HepG2 (cell line): Measurements from ENCODE around the gene MIF4GD. TPM values are rescaled to one million over a fixed set of nuclear protein-coding genes. Genes with fewer than 3 reads are reported as not detected.
A peak's percentile ranks its signal among the peaks of the same experiment; 100 is the strongest.

ENCODE experiments used
- ARID3A ChIP-seq: IDR thresholded peaks from 2 replicates; pipeline ENCODE4 v1.6.1; 2012; ENCODE audit warnings: low read depth, low read length, improper control_type of control experiment
- HNF1A ChIP-seq, 2 experiments: sonication (generic) in 1 of 2; formaldehyde crosslinking in 1 of 2; IDR thresholded peaks; 2 replicates each; pipeline versions ENCODE4 v1.4.0 to v1.6.1; 2016 to 2020; ENCODE audit warnings: borderline replicate concordance in 1 of 2, low read depth in 1 of 2, mild to moderate bottlenecking in 1 of 2, missing genetic modification reagents in 1 of 2
- HOXA3 ChIP-seq: sonication (generic); formaldehyde crosslinking; IDR thresholded peaks from 2 replicates; pipeline ENCODE4 v1.5.0; 2020; ENCODE audit warnings: missing genetic modification reagents
- NRL ChIP-seq: sonication (generic); formaldehyde crosslinking; IDR thresholded peaks from 2 replicates; pipeline ENCODE4 v1.5.0; 2020; ENCODE audit warnings: missing genetic modification reagents, mild to moderate bottlenecking, moderate library complexity, borderline replicate concordance
- PATZ1 ChIP-seq: sonication (generic); formaldehyde crosslinking; IDR thresholded peaks from 2 replicates; pipeline ENCODE4 v1.4.0; 2020; ENCODE audit warnings: missing genetic modification reagents
- PHF20 ChIP-seq: sonication (generic); formaldehyde crosslinking; IDR thresholded peaks from 2 replicates; pipeline ENCODE4 v1.5.0; 2020; ENCODE audit warnings: mild to moderate bottlenecking, missing genetic modification reagents
- PRDM4 ChIP-seq: sonication (generic); formaldehyde crosslinking; IDR thresholded peaks from 2 replicates; pipeline ENCODE4 v1.9.0; 2021; ENCODE audit warnings: missing genetic modification reagents, borderline replicate concordance
- U2AF1 ChIP-seq: fragments of 200-400 bp; formaldehyde crosslinking; optimal IDR thresholded peaks from 2 replicates; pipeline ENCODE3; 2017; ENCODE audit warnings: mild to moderate bottlenecking, low read depth, low read length
- ZNF142 ChIP-seq: sonication (generic); formaldehyde crosslinking; IDR thresholded peaks from 2 replicates; pipeline ENCODE4 v1.4.0; 2020; ENCODE audit warnings: missing genetic modification reagents
- ZSCAN9 ChIP-seq: IDR thresholded peaks from 2 replicates; pipeline ENCODE4 v1.6.1; 2016; ENCODE audit warnings: borderline replicate concordance
- polyA plus RNA-seq, 8 experiments: library from polyadenylated mRNA; depleted of rRNA in 3 of 8; stranded (reverse) in 7 of 8; unstranded in 1 of 8; fragments of >200 nt; fragmentation: Illumina TruSeq in 4 of 8; extraction: Trizol in 4 of 8; gene quantifications; 2 replicates each; pipeline versions ENCODE4 v1.2.1 to v1.2.3, GENCODE V29; 2011 to 2016; ENCODE audit warnings: low read depth in 4 of 8, missing spikeins in 1 of 8, mixed read lengths in 1 of 8; ENCODE audit not compliant: insufficient read depth in 1 of 8
- total RNA-seq, 5 experiments: library from RNA; depleted of rRNA; stranded (reverse); fragments of >200 nt; fragmentation: Illumina TruSeq; extraction: Trizol; gene quantifications; 2 replicates each; pipeline ENCODE4 v1.2.3, GENCODE V29; 2016; ENCODE audit warnings: low read depth in 1 of 5

The MIF4GD gene
- total and polyA plus RNA-seq, 2 of the 13 experiments (the other 11 are each of a cell fraction or from before 2014, with no cell fraction given): 14.0 to 28.0 TPM

GRCh38 chr17:75267411-75268232 lies 3.4 kb downstream of the MIF4GD start (continued):
- TF ChIP-seq HNF1A (IDR thresholded peaks at IDR 0.05; ENCODE audit: low read depth): no peak
- peak; percentile 46; the same call in 1 of the 2 replicates for TF ChIP-seq HNF1A (CRISPR knock-in tag; IDR thresholded peaks at IDR 0.05; ENCODE audit: borderline replicate concordance)
- no peak for TF ChIP-seq ARID3A
- TF ChIP-seq HOXA3: peak; percentile 77; the same call in 1 of the 2 replicates
- no peak for TF ChIP-seq ZNF142
- TF ChIP-seq U2AF1: no peak
- peak; percentile 67; the same call in 1 of the 2 replicates for TF ChIP-seq NRL
- peak; percentile 92 for TF ChIP-seq PATZ1 (CRISPR knock-in tag)
- TF ChIP-seq PRDM4 (CRISPR knock-in tag): no peak
- TF ChIP-seq PHF20 (CRISPR knock-in tag): no peak; the same call in 1 of the 2 replicates
- TF ChIP-seq ZSCAN9: no peak
